ENCODE results near the gene TEX101.

TEX101 gene

DNA sequence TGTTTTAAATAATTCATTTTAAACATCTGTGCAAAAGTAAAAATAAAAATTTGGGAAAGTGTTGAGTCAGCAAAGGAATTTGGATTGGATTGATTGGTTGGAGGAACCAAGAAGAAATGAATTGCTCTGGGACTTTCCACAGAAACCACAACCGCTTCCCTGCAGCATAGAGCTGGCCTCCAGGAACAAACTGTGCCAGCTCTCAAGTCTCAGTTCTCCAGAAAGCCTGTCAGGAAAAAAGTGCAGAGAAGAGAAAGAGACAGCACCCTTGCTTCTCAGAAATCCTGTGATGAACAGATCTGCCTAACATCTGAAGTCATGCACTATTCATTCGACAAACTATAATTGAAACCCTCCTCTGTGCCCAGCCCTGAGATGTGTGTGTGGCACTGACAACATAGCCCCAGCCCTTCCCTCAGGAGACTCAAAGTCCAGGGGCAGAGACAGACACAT is 35.9 kb downstream of the TEX101 start:
- no peak for DNase-seq (ENCODE audit: low spot score)

DNA sequence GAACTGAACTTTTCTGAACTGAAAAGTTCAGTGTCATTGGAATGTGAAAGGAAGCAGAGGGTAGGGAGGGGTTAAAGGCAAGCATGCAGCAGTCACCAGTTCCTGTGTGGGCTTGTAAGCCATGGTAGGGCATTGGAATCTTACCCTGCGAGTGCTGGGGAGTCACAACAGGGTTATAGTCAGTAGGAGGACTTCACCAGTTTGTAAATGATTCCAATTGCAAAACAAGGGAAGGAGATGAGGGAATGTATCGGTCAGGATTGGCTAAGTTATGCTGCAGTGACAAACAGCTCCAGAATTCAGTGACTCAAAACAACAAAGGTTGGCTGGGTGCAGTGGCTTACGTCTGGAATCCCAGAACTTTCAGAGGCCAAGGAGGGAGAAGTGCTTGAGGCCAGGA is 37.9 kb downstream of the TEX101 start:
- DNase-seq (ENCODE audit: low spot score) = no peak

DNA sequence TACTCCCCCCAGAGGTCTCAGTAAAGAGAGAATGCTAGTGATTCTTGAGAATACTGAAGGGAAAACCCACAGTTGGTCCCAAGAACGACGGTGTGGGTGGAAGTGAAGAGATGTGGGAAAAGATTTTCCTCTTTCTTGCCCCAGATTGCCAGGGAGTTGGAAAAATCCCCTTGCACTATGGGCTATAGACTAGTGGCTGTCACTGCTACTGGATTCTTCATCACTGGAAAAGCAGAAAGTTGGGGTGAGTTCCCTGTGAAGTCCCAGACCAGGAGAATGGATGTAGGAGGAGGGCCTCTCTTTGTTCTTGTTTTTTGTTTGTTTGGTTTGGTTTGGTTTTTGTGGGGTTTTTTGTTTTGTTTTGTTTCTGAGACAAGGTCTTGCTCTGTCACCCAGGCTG is 39.3 kb downstream of the TEX101 start:
- no peak for DNase-seq (ENCODE audit: low spot score)

DNA sequence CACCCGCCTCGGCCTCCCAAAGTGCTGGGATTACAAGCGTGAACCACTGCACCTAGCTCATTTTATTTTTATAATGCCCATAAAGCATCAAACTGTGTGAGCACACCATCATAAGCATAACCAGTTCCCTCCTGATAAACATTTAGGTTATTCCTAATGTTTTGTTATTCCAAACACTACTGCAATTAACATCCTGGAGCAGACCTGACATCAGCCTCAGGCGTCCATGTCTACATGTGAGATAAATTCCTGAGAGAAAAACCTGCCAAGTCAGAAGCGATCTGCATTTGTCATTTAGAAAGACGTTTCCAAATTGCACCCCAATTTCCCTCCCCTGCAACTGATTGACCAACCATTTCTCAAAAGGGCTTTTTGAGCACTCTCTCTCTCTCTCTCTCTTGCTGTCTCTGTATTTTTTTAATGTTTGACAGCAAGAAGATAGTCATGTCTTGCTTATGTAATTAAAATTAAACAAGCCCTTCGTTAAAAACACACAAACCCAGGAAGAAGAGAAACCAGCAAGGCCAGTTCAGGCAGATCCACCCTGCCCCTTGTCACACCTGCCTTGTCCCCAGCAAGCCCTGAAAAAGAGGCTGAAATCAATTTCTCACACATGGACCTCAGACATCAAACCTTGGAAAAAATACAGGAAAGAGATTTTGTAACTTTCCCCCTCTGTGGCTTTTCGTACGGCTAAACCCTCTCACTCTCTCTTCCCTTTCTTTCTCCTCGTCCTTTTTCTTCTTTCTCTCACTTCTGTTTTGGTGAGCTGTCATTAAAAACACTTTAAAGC is 40.8 kb downstream of the TEX101 start:
- no peak for DNase-seq (ENCODE audit: low spot score)

DNA sequence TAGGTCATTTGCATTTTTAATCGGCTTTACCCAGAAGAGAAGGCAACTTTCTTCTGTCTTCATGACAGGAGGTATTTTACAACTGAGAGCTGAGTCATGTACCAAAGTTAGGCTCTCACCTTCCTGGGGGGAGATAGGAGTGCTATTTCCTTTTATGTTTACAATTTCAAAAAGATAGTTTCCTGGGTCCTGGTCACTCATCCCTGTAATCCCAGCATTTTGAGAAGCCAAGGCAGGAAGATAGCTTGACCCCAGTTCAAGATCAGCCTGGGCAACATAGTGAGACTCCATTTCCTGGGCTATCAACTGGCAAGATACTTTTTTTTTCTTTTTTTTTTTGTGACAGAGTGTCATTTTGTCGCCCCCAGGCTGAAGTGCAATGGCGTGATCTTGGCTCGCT is 43.1 kb downstream of the TEX101 start:
- no peak for DNase-seq (ENCODE audit: low spot score)

DNA sequence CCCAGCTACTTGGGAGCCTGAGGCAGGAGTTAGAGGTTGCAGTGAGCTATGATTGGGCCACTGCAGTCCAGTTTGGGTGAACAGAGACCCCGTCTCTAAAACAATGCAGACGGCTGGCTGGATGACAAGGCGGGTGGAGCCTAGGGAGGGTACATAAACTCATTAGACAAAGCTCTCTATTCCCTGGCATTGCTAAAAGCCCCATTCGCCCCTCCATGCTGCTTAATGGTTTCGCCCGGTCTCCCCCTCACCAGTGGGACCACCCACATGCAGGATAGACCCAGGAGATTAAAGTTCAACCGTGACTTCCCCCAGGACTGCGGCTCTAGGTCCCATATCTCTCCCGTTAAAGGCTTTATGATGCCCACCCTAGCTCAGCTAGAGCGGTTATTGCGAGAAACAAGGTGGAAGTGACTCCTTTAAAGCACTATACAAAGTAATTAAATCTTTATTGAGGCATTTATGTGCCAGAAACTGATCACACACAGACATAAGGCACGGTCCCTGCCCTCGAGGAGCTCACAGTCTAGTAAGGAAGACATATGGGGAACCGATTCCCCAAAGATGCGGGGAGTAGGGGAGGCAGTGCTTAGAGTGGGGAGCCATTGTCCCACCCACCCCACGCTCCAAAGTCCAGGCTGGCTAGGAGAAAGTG is 45.8 kb downstream of the TEX101 start:
- DNase-seq (ENCODE audit: low spot score) = no peak

DNA sequence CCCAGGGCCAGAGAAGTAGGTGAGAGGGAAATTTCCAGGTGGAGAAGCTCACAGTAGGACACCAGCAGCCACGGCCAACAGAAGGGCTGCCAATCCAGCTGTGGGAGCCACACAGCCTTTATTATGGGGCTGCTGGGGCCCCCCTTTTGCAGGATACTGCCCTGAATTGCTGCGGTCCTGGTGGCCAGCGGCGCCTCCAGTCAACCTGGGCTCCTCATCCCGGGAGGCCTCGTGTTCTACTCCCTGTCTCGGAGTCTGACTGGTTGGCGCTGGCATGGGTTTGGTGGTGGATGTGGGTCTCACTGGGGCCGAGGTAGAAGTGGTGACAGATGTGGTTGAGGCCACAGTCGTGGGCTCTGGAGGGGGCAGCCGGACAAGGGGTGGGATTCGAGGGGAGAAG is 46.6 kb downstream of the TEX101 start:
- no peak for DNase-seq (ENCODE audit: low spot score)

DNA sequence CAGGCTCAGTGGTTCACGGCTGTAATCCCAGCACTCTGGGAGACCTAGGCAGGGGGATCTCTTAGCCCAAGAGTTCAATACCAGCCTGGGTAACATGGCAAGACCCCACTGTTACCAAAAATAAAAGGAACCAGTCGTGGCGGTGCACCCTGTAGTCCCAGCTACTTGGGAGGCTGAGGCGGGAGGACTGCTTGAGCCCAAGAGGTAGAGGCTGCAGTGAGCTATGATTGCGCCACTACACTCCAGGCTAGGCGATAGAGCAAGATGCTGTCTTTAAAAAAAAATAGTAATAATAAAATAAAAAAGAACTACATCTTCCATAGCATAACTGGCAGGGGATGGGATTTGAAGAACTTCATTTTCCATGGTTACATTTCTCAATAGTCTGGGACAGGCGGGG is 47.7 kb downstream of the TEX101 start:
- no peak for DNase-seq (ENCODE audit: low spot score)

DNA sequence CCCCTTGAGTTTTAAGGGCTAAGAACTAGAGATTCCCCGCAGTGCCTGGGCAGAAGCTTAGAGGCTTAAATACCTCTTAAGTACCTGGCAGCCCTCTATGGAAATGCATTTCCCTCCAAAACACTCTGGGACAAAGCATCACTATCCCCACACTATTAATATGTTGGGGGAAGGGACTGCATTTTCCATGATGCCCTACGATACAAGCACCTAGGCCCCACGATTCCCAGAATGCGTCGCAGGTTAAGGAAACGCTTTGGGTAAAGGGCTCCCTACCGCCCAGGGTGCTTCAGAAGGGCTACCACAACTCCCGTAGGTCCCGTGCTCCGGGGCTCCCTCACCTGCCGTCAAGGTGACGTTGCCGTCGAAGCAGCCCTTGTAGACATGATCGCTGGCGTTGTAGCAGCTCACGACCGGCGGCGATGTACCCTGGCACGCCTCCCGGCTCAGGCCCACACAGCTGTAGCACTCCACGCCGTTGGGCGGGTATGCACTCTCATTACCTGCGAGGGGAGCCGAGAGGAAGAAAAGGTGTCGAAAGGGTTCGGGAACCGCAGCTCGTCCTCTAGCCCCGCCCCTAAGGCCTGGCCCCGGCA is 48.2 kb downstream of the TEX101 start:
- no peak for DNase-seq (ENCODE audit: low spot score)

DNA sequence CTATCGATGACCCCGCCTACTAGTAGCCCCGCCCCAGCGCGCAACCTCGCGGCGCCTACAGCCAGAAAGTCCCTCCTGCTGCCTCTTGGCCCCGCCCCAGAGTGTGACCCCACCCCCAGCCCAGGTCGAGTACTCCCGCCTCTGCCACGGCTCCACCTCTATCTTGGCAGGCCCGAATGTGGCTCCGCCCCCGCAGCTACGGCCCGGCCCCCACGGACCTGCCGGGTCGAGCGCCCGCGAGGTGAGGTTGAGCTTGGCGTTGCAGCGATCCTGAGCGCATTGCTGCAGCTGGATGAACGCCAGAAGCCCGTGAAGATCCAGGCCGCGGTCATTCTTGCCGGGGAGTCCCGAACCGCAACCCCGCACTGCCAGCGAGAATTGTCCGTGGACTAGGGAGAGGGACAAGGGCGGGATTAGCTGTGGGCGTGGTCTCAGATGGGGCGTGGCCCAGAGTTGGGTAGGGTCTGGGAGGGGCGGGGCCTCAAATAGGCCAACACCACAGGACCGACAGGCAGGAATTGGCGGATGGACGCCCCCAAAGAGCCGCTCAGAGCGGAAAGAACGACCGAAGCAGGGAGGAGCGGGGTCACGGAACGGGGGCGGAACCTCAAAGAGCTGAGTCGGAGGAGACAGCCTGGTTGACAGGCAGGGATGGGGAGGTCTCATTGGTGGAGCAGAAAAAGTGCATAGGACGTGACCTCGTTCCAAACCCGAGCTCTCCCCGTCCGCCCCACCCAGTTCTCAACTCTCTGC is 48.9 kb downstream of the TEX101 start:
- DNase-seq (ENCODE audit: low spot score) = peak; percentile 61

DNA sequence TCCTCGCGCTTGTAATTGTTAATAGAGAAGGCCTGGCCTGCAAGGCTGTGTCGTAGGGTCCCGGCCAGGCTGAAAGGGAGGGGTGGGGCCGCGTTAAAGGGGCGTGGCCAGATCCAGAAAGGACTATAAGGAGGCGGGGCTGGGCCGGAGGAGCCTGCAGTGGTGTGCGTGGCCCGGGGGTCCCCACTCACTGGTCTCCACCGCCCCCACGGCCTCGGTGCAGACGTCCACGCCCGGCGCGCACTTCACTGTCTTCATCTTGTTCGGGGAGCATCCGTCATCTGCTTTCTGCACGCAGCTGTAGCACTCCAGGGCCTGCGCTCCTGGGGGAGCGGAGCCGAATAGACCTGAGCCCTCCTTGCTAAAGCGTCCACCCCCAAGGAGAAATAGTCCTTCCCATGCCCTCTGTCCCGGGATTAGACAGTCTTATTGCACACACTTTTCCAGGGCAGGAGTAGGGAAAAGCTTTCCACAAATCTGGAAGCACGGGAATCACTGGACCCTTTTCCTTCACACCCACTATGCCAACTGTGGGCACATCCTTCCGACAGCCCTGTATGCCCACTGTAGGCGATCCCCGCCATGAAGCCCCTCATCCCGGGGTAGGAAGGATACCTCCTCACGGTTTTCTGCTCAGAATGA is 49.6 kb downstream of the TEX101 start:
- DNase-seq (ENCODE audit: low spot score) = no peak

DNA sequence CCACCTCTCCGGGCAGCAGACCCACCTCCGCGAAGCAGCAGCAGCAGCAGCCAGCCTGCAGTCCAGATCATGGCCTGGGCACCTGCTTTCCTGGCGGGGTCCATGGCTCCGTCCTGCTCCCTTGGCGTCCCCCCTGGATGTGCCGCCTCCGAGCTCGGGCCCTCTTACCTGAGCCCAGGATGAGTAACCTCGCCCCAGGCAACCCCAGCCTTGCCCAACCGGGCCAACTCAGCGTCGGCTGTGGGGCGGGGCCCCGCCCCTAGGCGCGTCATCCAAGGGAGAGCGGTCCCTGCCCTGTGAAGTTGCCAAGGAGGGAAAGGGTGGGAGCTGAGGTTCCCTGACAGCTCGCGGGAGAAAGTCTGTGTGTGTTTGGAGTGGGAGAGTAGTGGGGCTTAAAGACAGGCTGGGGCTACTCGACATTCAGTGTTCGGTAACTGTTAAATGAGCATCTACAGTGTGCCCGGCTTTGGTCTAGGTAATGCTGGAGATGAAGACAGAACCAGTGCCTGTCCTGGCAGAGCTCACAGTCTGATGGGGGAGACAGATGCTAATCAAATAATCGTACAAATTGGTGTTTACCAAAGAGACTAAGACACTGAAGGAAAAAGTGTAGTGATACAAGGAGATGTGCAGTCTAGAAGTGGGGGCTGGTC is 50.9 kb downstream of the TEX101 start, which contains the start of gene LYPD3:
TSS of gene LYPD3 (minus strand) at position 141 of the 653 bp plus-strand sequence. CDS start at position 104, 37 bp downstream.
- no peak for DNase-seq (ENCODE audit: low spot score)

DNA sequence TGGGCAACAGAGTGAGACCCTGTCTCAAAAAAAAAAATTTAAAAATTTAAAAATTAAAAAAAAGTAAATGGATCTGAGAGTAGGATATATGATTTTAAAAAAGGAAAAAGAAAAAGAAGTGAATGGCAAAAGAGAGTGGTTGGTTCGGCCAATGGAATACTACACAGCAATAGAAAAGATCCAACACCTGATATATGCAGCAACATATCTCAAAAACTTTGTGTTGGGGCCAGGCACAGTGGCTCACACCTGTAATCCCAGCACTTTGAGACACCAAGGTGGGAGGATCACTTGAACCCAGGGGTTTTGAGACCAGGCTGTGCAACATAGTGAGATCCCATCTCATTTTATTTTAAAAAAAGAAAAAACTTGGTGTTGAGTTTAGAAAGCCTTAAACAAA is 52.1 kb downstream of the TEX101 start:
- DNase-seq (ENCODE audit: low spot score) = no peak

DNA sequence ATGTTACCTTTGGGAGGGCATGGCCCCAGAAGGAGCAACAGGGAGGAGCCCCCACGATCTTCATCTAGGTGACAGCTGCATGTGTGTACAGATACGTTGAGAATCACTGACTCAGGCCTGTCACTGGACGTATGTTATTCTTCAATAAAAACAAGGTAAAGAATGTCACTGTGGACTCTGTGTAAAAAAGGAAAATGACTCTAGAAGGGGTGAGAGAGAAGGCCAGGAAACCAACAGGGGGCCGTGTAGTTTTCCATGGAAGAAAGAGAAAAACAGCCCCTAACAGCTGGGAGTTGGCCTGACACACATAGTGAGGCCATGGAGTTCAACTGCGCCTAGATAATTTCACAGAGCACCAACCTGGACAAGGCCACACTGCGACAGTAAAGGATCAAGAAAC is 52.6 kb downstream of the TEX101 start:
- DNase-seq (ENCODE audit: low spot score) = no peak

DNA sequence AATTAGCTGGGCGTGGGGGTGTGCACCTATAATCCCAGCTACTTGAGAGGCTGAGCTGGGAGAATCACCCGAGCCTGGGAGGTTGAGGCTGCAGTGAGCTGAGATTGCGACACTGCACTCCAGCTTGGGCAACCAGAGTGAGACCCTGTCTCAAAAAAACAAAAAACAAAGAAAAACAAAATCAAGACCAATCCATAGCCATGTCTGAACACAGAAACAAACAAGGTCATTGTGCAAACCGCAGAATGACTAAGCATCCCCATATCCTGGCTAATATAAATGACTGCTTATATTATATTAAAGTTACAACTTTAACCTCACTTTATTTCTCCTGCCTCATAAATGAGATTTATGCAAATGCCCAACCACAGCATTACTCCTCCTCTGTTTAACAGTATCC is 53.0 kb downstream of the TEX101 start:
- DNase-seq (ENCODE audit: low spot score) = peak; percentile 25

Measured in kidney capillary endothelial cell (primary cell).